Endothelial cell of umbilical vein (primary cell): ENCODE measurements around the gene SPOUT1. TPM values are rescaled to one million over a fixed set of nuclear protein-coding genes. Genes with fewer than 3 reads are reported as not detected.

Source experiments
- BruUV-seq: library from RNA; stranded (reverse); fragments of 400-500 nt; replicated peaks from 2 replicates; lab custom pipeline; 2021; lab: Mats Ljungman, UMichigan
- CTCF ChIA-PET: fragments of 300-600, 350-600 bp; sonication (Branson Sonifier 250); formaldehyde crosslinking; loops from one replicate; lab custom pipeline; 2021; ENCODE audit warnings: antibody characterized with exemption, inconsistent platforms; lab: Charles Lee
- POLR2A ChIA-PET: fragments of 300-600, 350-600 bp; sonication (Branson Sonifier 250); formaldehyde crosslinking; loops from one replicate; lab custom pipeline; 2021; ENCODE audit warnings: antibody characterized with exemption, inconsistent platforms; lab: Charles Lee
- DNase-seq: peaks from one replicate; pipeline ENCODE4 v3.0.0-alpha.2; 2011; ENCODE audit warnings: low read depth, low spot score
- FAIRE-seq: peaks from 2 replicates; lab custom pipeline; 2011; peaks lifted over from hg19 to GRCh38; lab: Jason Lieb, UNC
- H2AFZ ChIP-seq: 2 replicates; pipeline ENCODE4 v1.6.0; 2012; ENCODE audit warnings: low read depth, low read length, control low read depth, inconsistent platforms
- H3K27ac ChIP-seq: 2 replicates; pipeline ENCODE4 v1.5.1; 2011; ENCODE audit warnings: low read depth, mild to moderate bottlenecking, control low read depth, low read length, moderate library complexity; ENCODE audit not compliant: insufficient read depth
- H3K27me3 ChIP-seq, 2 experiments: 2 replicates each; pipeline versions ENCODE4 v1.6.0 to v1.6.1; 2011; ENCODE audit warnings: low read length in 2 of 2, mixed read lengths in 1 of 2; ENCODE audit not compliant: control insufficient read depth in 2 of 2, insufficient read depth in 2 of 2
- H3K36me3 ChIP-seq, 2 experiments: 2 replicates in 1 of 2; 3 replicates in 1 of 2; pipeline ENCODE4 v1.5.1; 2011; ENCODE audit warnings: low read length in 2 of 2, mild to moderate bottlenecking in 1 of 2, moderate library complexity in 1 of 2; ENCODE audit not compliant: control insufficient read depth in 2 of 2, insufficient read depth in 2 of 2; ENCODE audit errors: extremely low read depth in 1 of 2
- H3K4me1 ChIP-seq: 3 replicates; pipeline ENCODE4 v1.5.1; 2011; ENCODE audit warnings: mild to moderate bottlenecking, low read length; ENCODE audit not compliant: control insufficient read depth, insufficient read depth; ENCODE audit errors: extremely low read depth
- H3K4me2 ChIP-seq: 2 replicates; pipeline ENCODE4 v1.6.1; 2011; ENCODE audit warnings: low read length, control low read depth, mixed read lengths; ENCODE audit not compliant: insufficient read depth
- H3K4me3 ChIP-seq, 3 experiments: fragments of 200-600 bp in 1 of 3; sonication (generic), shearing (Covaris generic) in 1 of 3; replicated peaks in 1 of 3; 2 replicates each; pipeline ENCODE4 v1.5.1; 2011 to 2016; ENCODE audit warnings: control low read depth in 3 of 3, low read length in 3 of 3, mild to moderate bottlenecking in 2 of 3, inconsistent platforms in 1 of 3, low read depth in 1 of 3, moderate library complexity in 1 of 3; ENCODE audit not compliant: insufficient read depth in 1 of 3
- H3K79me2 ChIP-seq: 2 replicates; pipeline ENCODE4 v1.6.0; 2012; ENCODE audit warnings: low read length, inconsistent platforms; ENCODE audit not compliant: control insufficient read depth, insufficient read depth
- H3K9ac ChIP-seq: replicated peaks from 2 replicates; pipeline ENCODE3; 2011; ENCODE audit warnings: low read length, control low read depth; ENCODE audit not compliant: insufficient read depth; ENCODE audit errors: extremely low read depth
- H3K9me1 ChIP-seq: replicated peaks from 3 replicates; pipeline ENCODE4 v1.6.0; 2011; ENCODE audit warnings: mild to moderate bottlenecking, low read length; ENCODE audit not compliant: control insufficient read depth, insufficient read depth; ENCODE audit errors: extremely low read depth
- H3K9me3 ChIP-seq: replicated peaks from 2 replicates; pipeline ENCODE4 v1.5.1; 2012; ENCODE audit warnings: low read length, inconsistent platforms; ENCODE audit not compliant: control insufficient read depth, insufficient read depth
- H4K20me1 ChIP-seq: replicated peaks from 2 replicates; pipeline ENCODE3; 2011; ENCODE audit warnings: mild to moderate bottlenecking, low read length; ENCODE audit not compliant: control insufficient read depth, insufficient read depth; ENCODE audit errors: extremely low read depth
- CTCF ChIP-seq, 2 donors: IDR thresholded peaks; 1 replicate in 1 of 2; 2 replicates in 1 of 2; pipeline ENCODE4 v1.5.1; 2011; ENCODE audit warnings: low read length in 2 of 2, mild to moderate bottlenecking in 2 of 2, moderate library complexity in 2 of 2, control low read depth in 1 of 2, inconsistent platforms in 1 of 2, low read depth in 1 of 2; ENCODE audit not compliant: insufficient read depth in 1 of 2; ENCODE audit errors: extremely low read depth in 1 of 2
- EZH2 ChIP-seq: IDR thresholded peaks from 2 replicates; pipeline ENCODE4 v1.6.1; 2012; ENCODE audit warnings: borderline replicate concordance, low read depth, mild to moderate bottlenecking, moderate library complexity, low read length, inconsistent platforms; ENCODE audit not compliant: severe bottlenecking
- FOS ChIP-seq: IDR thresholded peaks from 2 replicates; pipeline ENCODE4 v1.6.1; 2011; ENCODE audit warnings: mild to moderate bottlenecking, low read length, moderate library complexity, borderline replicate concordance; ENCODE audit not compliant: insufficient read depth
- GATA2 ChIP-seq: IDR thresholded peaks from 2 replicates; pipeline ENCODE4 v1.7.0; 2011; ENCODE audit warnings: low read depth, mild to moderate bottlenecking, moderate library complexity, mixed read lengths, low read length; ENCODE audit not compliant: insufficient read length, insufficient read depth
- JUN ChIP-seq: IDR thresholded peaks from 2 replicates; pipeline ENCODE4 v1.6.1; 2011; ENCODE audit warnings: borderline replicate concordance, low read depth; ENCODE audit not compliant: insufficient read length, insufficient read depth
- MYC ChIP-seq: IDR thresholded peaks from one replicate; pipeline ENCODE4 v1.6.1; 2011; ENCODE audit warnings: mild to moderate bottlenecking, low read depth, low read length
- POLR2A ChIP-seq: IDR thresholded peaks from 2 replicates; pipeline ENCODE4 v1.6.1; 2012; ENCODE audit warnings: low read depth, mild to moderate bottlenecking, control low read depth, low read length
- dilution Hi-C: fragments of 300-500 bp; cut with MboI; formaldehyde crosslinking; loops from one replicate; pipeline ENCODE4 v1.15.0; 2019; ENCODE audit warnings: low sequenced_read_pairs; ENCODE audit not compliant: extremely low pct_ligation_motif_present
- intact Hi-C: fragments of 100-400 bp; cut with micrococcal nuclease; formaldehyde crosslinking; loops from one replicate; pipeline ENCODE4 v1.10.0; 2022
- polyA plus RNA-seq, 4 experiments: library from polyadenylated mRNA; depleted of rRNA in 3 of 4; stranded (reverse) in 3 of 4; unstranded in 1 of 4; fragments of >200 nt; gene quantifications; 2 replicates each; pipeline versions ENCODE4 v1.2.1 to v1.2.3, GENCODE V29; 2011 to 2012; ENCODE audit warnings: missing spikeins in 1 of 4
- total RNA-seq: library from RNA; stranded (reverse); gene quantifications from 2 replicates; pipeline ENCODE4 v1.2.3, GENCODE V29; 2021

Gene SPOUT1
- total and polyA plus RNA-seq, 2 donors (not counting 3 experiments of a cell fraction or from before 2014, with no cell fraction given) = 50.4 to 51.6 TPM

- no TSS peak for BruUV-seq
- DNase-seq (no peak), FAIRE-seq (no peak)
- H3K9me3 ChIP-seq = no peaks in the 10 kb centered on the region
- H3K36me3 ChIP-seq = no peaks in the 10 kb centered on the region
- ChIA-PET CTCF (interaction anchor here (1.2 kb wide), 1 partner anchor 45 kb away, joined by 3 read pairs; the partner anchor contains the start of gene ENDOG), POLR2A (no interaction called here)
- no peak overlapping the region for H3K4me3 ChIP-seq
- dilution Hi-C loops (no loop called here), intact Hi-C loops (no loop called here)
- H3K4me1 ChIP-seq = peaks cover 7% of the 10 kb centered on the region
- TF ChIP-seq GATA2 = no peak
- no peak for TF ChIP-seq FOS
- TF ChIP-seq MYC = no peak
- no peak for TF ChIP-seq CTCF (IDR thresholded peaks at IDR 0.05; ENCODE audit: extremely low read depth in 1 of 2, insufficient read depth in 1 of 2, low read depth in 1 of 2, low read length in 2 of 2)
- no peak for TF ChIP-seq POLR2A
- no peak for TF ChIP-seq JUN
- no peak for TF ChIP-seq EZH2
- no peak overlapping the region for H3K27ac ChIP-seq
- H3K4me2 ChIP-seq = no peak overlapping the region
- no peaks in the 10 kb centered on the region for H3K27me3 ChIP-seq
- H3K9me1 ChIP-seq = no peaks in the 10 kb centered on the region
- no peak overlapping the region for H3K9ac ChIP-seq
- no peaks in the 10 kb centered on the region for H4K20me1 ChIP-seq
- no peaks in the 10 kb centered on the region for H3K79me2 ChIP-seq
- H2AFZ ChIP-seq = no peak overlapping the region
Measured at GRCh38 chr9:128773049-128773448, 56.5 kb downstream of the SPOUT1 start.
